WTC11 (cell line): ENCODE measurements around the gene C19orf85. TPM values are rescaled to one million over a fixed set of nuclear protein-coding genes. Genes with fewer than 3 reads are reported as not detected.

Experiments
- ATAC-seq: fragments of 200-7000 bp; cut with Tn5 transposase; 2 replicates; pipeline ENCODE4 v1.10.0; 2021; ENCODE audit warnings: mild to moderate bottlenecking, moderate library complexity
- CTCF ChIA-PET: fragments of 300-600 bp; sonication (Branson Sonifier 250); formaldehyde crosslinking; loops from one replicate; lab custom pipeline; 2021; ENCODE audit warnings: antibody characterized with exemption; lab: Charles Lee
- POLR2A ChIA-PET: fragments of 350-600 bp; sonication (Branson Sonifier 250); formaldehyde crosslinking; loops from one replicate; lab custom pipeline; 2021; ENCODE audit warnings: antibody characterized with exemption; lab: Charles Lee
- DNase-seq: peaks from one replicate; pipeline ENCODE4 v3.0.0; 2021; ENCODE audit warnings: low spot score
- H3K27ac Mint-ChIP-seq: 2 replicates; pipeline ENCODE4 v1.8.0; 2021; ENCODE audit warnings: mixed read lengths
- H3K27me3 Mint-ChIP-seq: 2 replicates; pipeline ENCODE4 v1.8.0; 2021; ENCODE audit warnings: low read depth, mild to moderate bottlenecking, moderate library complexity, mixed read lengths
- H3K36me3 Mint-ChIP-seq: 2 replicates; pipeline ENCODE4 v1.8.0; 2021; ENCODE audit warnings: mixed read lengths
- H3K4me1 Mint-ChIP-seq: 2 replicates; pipeline ENCODE4 v1.8.0; 2022; ENCODE audit warnings: mixed read lengths
- H3K4me3 Mint-ChIP-seq: 2 replicates; pipeline ENCODE4 v1.8.0; 2021; ENCODE audit warnings: mild to moderate bottlenecking, moderate library complexity, mixed read lengths
- H3K9me3 Mint-ChIP-seq: 2 replicates; pipeline ENCODE4 v1.8.0; 2021; ENCODE audit warnings: mixed read lengths
- CREB1 ChIP-seq: sonication (generic); formaldehyde crosslinking; IDR thresholded peaks from 2 replicates; pipeline ENCODE4 v1.8.0; 2023; ENCODE audit warnings: mild to moderate bottlenecking, missing genetic modification reagents
- ESRRA ChIP-seq: sonication (generic); formaldehyde crosslinking; IDR thresholded peaks from 2 replicates; pipeline ENCODE4 v1.8.1; 2022; ENCODE audit warnings: mild to moderate bottlenecking, missing genetic modification reagents, borderline replicate concordance
- GABPB1 ChIP-seq: sonication (generic); formaldehyde crosslinking; IDR thresholded peaks from 2 replicates; pipeline ENCODE4 v1.8.1; 2023; ENCODE audit warnings: mild to moderate bottlenecking, missing genetic modification reagents
- GTF2I ChIP-seq: fragments of 250-450 bp; sonication (Bioruptor Pico); conservative IDR thresholded peaks from 2 replicates; pipeline ENCODE4 v1.4.0; 2021; ENCODE audit warnings: mild to moderate bottlenecking
- JUN ChIP-seq: sonication (generic); formaldehyde crosslinking; IDR thresholded peaks from 2 replicates; pipeline ENCODE4 v1.8.0; 2023; ENCODE audit warnings: mild to moderate bottlenecking, missing genetic modification reagents
- NFE2L1 ChIP-seq: sonication (generic); formaldehyde crosslinking; IDR thresholded peaks from 2 replicates; pipeline ENCODE4 v1.8.1; 2023; ENCODE audit warnings: missing genetic modification reagents
- NFYB ChIP-seq: sonication (generic); formaldehyde crosslinking; conservative IDR thresholded peaks from 2 replicates; pipeline ENCODE4 v1.8.0; 2022; ENCODE audit warnings: low read depth, missing genetic modification reagents
- NR3C1 ChIP-seq: sonication (generic); formaldehyde crosslinking; conservative IDR thresholded peaks from 2 replicates; pipeline ENCODE4 v1.8.1; 2023; ENCODE audit warnings: low read depth, mild to moderate bottlenecking, missing genetic modification reagents
- TCF7 ChIP-seq: sonication (generic); formaldehyde crosslinking; IDR thresholded peaks from 2 replicates; pipeline ENCODE4 v1.8.0; 2022; ENCODE audit warnings: mild to moderate bottlenecking, low read depth, missing genetic modification reagents, moderate library complexity
- TEAD4 ChIP-seq: sonication (generic); formaldehyde crosslinking; IDR thresholded peaks from 2 replicates; pipeline ENCODE4 v1.8.0; 2022; ENCODE audit warnings: mild to moderate bottlenecking, missing genetic modification reagents
- ZNF232 ChIP-seq: sonication (generic); formaldehyde crosslinking; IDR thresholded peaks from 2 replicates; pipeline ENCODE4 v1.8.0; 2022; ENCODE audit warnings: mild to moderate bottlenecking, missing genetic modification reagents
- ZNF263 ChIP-seq: sonication (generic); formaldehyde crosslinking; IDR thresholded peaks from 2 replicates; pipeline ENCODE4 v1.8.1; 2022; ENCODE audit warnings: low read depth, mild to moderate bottlenecking, moderate library complexity, missing genetic modification reagents
- ZNF317 ChIP-seq: sonication (generic); formaldehyde crosslinking; IDR thresholded peaks from 2 replicates; pipeline ENCODE4 v1.8.1; 2023; ENCODE audit warnings: low read depth, mild to moderate bottlenecking, moderate library complexity, missing genetic modification reagents, borderline replicate concordance
- total RNA-seq: library from RNA; stranded (reverse); gene quantifications from 3 replicates; pipeline ENCODE4 v1.2.3, GENCODE V29; 2021
- TF ChIP-seq, protein P1 (sequence below): fragments of 250-450 bp; sonication (Bioruptor Pico); IDR thresholded peaks from 2 replicates; pipeline ENCODE4 v1.9.0; 2021; ENCODE audit warnings: mild to moderate bottlenecking
- TF ChIP-seq, protein P2 (sequence below): sonication (generic); formaldehyde crosslinking; IDR thresholded peaks from 2 replicates; pipeline ENCODE4 v1.8.0; 2023; ENCODE audit warnings: mild to moderate bottlenecking, missing genetic modification reagents
- TF ChIP-seq, protein P3 (sequence below): fragments of 250-450 bp; sonication (Bioruptor Pico); IDR thresholded peaks from 2 replicates; pipeline ENCODE4 v2.1.2; 2022; ENCODE audit warnings: mild to moderate bottlenecking, moderate library complexity
- TF ChIP-seq, protein P4 (sequence below): sonication (generic); formaldehyde crosslinking; IDR thresholded peaks from 2 replicates; pipeline ENCODE4 v1.8.1; 2023; ENCODE audit warnings: mild to moderate bottlenecking, missing genetic modification reagents, moderate library complexity
- TF ChIP-seq, protein P5 (sequence below): sonication (generic); formaldehyde crosslinking; IDR thresholded peaks from 2 replicates; pipeline ENCODE4 v1.8.1; 2022; ENCODE audit warnings: missing genetic modification reagents, borderline replicate concordance
- TF ChIP-seq, protein P6 (sequence below): fragments of 250-450 bp; sonication (Bioruptor Pico); IDR thresholded peaks from 2 replicates; pipeline ENCODE4 v1.8.0; 2021; ENCODE audit warnings: mild to moderate bottlenecking
- TF ChIP-seq, protein P7 (sequence below): sonication (generic); formaldehyde crosslinking; IDR thresholded peaks from 2 replicates; pipeline ENCODE4 v1.8.1; 2023; ENCODE audit warnings: mild to moderate bottlenecking, missing genetic modification reagents

The C19orf85 gene
- total RNA-seq, 1 experiment from 2014 or later = 2.2 TPM

DNA sequence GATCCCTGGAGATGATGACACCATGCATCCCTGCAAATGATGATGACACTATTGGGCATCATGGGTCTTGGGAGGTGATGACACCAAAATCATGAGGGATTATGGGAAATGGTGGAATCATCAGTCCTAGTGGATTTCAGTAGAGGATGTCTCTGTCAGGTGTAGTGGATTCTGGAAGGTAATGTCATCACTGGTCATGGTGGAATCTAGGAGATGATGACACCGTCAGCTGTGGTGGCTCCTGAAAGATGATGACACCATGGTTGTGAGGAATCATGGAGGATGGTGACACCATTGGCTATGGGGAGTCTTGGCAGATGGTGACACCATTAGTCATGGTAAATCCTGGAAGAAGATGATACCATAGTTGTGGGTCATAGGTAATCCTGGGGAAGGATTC is 33.4 kb downstream of the C19orf85 start (continued):
- TF ChIP-seq, protein P1, sequence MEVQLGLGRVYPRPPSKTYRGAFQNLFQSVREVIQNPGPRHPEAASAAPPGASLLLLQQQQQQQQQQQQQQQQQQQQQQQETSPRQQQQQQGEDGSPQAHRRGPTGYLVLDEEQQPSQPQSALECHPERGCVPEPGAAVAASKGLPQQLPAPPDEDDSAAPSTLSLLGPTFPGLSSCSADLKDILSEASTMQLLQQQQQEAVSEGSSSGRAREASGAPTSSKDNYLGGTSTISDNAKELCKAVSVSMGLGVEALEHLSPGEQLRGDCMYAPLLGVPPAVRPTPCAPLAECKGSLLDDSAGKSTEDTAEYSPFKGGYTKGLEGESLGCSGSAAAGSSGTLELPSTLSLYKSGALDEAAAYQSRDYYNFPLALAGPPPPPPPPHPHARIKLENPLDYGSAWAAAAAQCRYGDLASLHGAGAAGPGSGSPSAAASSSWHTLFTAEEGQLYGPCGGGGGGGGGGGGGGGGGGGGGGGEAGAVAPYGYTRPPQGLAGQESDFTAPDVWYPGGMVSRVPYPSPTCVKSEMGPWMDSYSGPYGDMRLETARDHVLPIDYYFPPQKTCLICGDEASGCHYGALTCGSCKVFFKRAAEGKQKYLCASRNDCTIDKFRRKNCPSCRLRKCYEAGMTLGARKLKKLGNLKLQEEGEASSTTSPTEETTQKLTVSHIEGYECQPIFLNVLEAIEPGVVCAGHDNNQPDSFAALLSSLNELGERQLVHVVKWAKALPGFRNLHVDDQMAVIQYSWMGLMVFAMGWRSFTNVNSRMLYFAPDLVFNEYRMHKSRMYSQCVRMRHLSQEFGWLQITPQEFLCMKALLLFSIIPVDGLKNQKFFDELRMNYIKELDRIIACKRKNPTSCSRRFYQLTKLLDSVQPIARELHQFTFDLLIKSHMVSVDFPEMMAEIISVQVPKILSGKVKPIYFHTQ = no peak
- TF ChIP-seq NFYB (CRISPR knock-in tag) (no peak), NFE2L1 (CRISPR knock-in tag) (no peak), ZNF317 (CRISPR knock-in tag) (no peak), CREB1 (no peak)
- TF ChIP-seq, protein P2, sequence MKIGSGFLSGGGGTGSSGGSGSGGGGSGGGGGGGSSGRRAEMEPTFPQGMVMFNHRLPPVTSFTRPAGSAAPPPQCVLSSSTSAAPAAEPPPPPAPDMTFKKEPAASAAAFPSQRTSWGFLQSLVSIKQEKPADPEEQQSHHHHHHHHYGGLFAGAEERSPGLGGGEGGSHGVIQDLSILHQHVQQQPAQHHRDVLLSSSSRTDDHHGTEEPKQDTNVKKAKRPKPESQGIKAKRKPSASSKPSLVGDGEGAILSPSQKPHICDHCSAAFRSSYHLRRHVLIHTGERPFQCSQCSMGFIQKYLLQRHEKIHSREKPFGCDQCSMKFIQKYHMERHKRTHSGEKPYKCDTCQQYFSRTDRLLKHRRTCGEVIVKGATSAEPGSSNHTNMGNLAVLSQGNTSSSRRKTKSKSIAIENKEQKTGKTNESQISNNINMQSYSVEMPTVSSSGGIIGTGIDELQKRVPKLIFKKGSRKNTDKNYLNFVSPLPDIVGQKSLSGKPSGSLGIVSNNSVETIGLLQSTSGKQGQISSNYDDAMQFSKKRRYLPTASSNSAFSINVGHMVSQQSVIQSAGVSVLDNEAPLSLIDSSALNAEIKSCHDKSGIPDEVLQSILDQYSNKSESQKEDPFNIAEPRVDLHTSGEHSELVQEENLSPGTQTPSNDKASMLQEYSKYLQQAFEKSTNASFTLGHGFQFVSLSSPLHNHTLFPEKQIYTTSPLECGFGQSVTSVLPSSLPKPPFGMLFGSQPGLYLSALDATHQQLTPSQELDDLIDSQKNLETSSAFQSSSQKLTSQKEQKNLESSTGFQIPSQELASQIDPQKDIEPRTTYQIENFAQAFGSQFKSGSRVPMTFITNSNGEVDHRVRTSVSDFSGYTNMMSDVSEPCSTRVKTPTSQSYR (CRISPR knock-in tag) = no peak
- TF ChIP-seq, protein P3, sequence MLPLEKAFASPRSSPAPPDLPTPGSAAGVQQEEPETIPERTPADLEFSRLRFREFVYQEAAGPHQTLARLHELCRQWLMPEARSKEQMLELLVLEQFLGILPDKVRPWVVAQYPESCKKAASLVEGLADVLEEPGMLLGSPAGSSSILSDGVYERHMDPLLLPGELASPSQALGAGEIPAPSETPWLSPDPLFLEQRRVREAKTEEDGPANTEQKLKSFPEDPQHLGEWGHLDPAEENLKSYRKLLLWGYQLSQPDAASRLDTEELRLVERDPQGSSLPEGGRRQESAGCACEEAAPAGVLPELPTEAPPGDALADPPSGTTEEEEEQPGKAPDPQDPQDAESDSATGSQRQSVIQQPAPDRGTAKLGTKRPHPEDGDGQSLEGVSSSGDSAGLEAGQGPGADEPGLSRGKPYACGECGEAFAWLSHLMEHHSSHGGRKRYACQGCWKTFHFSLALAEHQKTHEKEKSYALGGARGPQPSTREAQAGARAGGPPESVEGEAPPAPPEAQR (CRISPR knock-in tag) = no peak
- TF ChIP-seq, protein P4, sequence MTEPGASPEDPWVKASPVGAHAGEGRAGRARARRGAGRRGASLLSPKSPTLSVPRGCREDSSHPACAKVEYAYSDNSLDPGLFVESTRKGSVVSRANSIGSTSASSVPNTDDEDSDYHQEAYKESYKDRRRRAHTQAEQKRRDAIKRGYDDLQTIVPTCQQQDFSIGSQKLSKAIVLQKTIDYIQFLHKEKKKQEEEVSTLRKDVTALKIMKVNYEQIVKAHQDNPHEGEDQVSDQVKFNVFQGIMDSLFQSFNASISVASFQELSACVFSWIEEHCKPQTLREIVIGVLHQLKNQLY (CRISPR knock-in tag) = no peak

DNA sequence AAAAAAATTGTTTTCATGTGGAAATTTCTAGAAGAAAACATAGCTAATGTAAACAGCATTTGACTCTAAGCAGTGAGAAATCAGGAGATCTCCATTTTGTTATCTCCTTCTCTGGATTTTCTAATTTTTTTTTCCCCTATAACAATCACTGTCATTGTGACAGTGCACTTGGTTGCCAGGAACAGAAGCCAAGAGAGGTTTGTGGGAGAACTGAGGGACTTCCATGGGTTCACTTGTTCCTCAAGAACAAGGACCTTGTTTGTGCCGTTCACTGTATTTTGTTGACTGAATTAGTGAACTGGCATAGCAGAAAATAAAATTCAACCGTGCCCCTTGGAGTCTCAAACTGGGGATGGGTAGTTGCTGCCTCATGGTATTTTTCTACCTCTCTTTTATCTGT is 38.5 kb downstream of the C19orf85 start:
- H3K4me3 Mint-ChIP-seq = no peak overlapping the region
- H3K36me3 Mint-ChIP-seq = no peaks in the 10 kb centered on the region; the same call in 1 of the 2 replicates
- H3K4me1 Mint-ChIP-seq = 0 out of 2 replicates have a peak, but pooled peaks cover 5% of the 10 kb centered on the region
- ChIA-PET POLR2A (interaction anchor here (0.5 kb wide), 1 partner anchor 131 kb away, joined by 3 read pairs; no protein-coding TSS in a partner anchor), CTCF (interaction anchor here (0.6 kb wide), 2 partner anchors 111 to 180 kb away, joined by 3 read pairs; no protein-coding TSS in a partner anchor)
- ATAC-seq (no peak), DNase-seq (no peak)
- TF ChIP-seq JUN (CRISPR knock-in tag) (no peak), GTF2I (CRISPR knock-in tag) (no peak), ZNF232 (CRISPR knock-in tag) (no peak), TEAD4 (CRISPR knock-in tag) (no peak), TCF7 (no peak), NR3C1 (CRISPR knock-in tag) (no peak)
- TF ChIP-seq, protein P5, sequence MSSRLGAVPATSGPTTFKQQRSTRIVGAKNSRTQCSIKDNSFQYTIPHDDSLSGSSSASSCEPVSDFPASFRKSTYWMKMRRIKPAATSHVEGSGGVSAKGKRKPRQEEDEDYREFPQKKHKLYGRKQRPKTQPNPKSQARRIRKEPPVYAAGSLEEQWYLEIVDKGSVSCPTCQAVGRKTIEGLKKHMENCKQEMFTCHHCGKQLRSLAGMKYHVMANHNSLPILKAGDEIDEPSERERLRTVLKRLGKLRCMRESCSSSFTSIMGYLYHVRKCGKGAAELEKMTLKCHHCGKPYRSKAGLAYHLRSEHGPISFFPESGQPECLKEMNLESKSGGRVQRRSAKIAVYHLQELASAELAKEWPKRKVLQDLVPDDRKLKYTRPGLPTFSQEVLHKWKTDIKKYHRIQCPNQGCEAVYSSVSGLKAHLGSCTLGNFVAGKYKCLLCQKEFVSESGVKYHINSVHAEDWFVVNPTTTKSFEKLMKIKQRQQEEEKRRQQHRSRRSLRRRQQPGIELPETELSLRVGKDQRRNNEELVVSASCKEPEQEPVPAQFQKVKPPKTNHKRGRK (CRISPR knock-in tag) = no peak
- H3K27me3 Mint-ChIP-seq = peaks cover 57% of the 10 kb centered on the region
- H3K27ac Mint-ChIP-seq = no peak overlapping the region
- H3K9me3 Mint-ChIP-seq = peaks cover 9% of the 10 kb centered on the region

DNA sequence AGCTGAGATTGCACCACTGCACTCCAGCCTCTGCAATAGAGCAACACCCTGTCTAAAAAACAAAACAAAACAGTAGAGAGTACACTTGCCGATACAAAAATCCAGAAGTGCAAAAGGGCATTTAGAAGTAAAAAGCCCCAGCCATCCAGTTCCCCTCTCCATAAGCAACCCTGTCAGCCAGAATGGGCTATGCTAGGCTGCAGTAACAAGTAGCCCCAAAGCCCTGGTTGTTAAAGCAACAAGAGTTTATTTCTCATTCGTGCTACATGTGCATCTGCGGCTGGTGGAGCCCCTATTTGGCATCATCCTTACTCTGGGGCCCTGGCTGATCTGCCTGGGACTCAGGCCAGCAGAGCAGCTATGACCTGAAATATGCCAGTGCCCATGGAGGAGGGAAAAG is 40.0 kb downstream of the C19orf85 start:
- CTCF ChIA-PET = no interaction called here
- TF ChIP-seq, protein P6, sequence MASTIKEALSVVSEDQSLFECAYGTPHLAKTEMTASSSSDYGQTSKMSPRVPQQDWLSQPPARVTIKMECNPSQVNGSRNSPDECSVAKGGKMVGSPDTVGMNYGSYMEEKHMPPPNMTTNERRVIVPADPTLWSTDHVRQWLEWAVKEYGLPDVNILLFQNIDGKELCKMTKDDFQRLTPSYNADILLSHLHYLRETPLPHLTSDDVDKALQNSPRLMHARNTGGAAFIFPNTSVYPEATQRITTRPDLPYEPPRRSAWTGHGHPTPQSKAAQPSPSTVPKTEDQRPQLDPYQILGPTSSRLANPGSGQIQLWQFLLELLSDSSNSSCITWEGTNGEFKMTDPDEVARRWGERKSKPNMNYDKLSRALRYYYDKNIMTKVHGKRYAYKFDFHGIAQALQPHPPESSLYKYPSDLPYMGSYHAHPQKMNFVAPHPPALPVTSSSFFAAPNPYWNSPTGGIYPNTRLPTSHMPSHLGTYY (CRISPR knock-in tag) = no peak
- no peak for TF ChIP-seq GABPB1 (CRISPR knock-in tag)
- TF ChIP-seq ZNF263 (CRISPR knock-in tag) = no peak
- TF ChIP-seq, protein P7, sequence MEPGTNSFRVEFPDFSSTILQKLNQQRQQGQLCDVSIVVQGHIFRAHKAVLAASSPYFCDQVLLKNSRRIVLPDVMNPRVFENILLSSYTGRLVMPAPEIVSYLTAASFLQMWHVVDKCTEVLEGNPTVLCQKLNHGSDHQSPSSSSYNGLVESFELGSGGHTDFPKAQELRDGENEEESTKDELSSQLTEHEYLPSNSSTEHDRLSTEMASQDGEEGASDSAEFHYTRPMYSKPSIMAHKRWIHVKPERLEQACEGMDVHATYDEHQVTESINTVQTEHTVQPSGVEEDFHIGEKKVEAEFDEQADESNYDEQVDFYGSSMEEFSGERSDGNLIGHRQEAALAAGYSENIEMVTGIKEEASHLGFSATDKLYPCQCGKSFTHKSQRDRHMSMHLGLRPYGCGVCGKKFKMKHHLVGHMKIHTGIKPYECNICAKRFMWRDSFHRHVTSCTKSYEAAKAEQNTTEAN (CRISPR knock-in tag) = no peak
- no peak for TF ChIP-seq TEAD4 (CRISPR knock-in tag)
- no peak for TF ChIP-seq ESRRA (CRISPR knock-in tag)

More for the DNA sequence above, 40.0 kb downstream of the C19orf85 start:
- Mint-ChIP-seq H3K9me3 (no peaks in the 10 kb centered on the region), H3K36me3 (no peaks in the 10 kb centered on the region), H3K27me3 (peaks cover 67% of the 10 kb centered on the region), H3K4me3 (no peak overlapping the region), H3K27ac (no peak overlapping the region), H3K4me1 (0 out of 2 replicates have a peak, but pooled peaks cover 5% of the 10 kb centered on the region)
- DNase-seq = no peak
- ATAC-seq = no peak
- POLR2A ChIA-PET = no interaction called here
